ENCODE results near the gene FADS3. TPM values are rescaled to one million over a fixed set of nuclear protein-coding genes. Genes with fewer than 3 reads are reported as not detected.

Gene FADS3
- total and polyA plus RNA-seq, 2 of the 13 experiments (the other 11 are each of a cell fraction or from before 2014, with no cell fraction given), result 13.4 to 23.2 TPM

- TF ChIP-seq E2F1 (CRISPR knock-in tag; IDR thresholded peaks at IDR 0.05) (no peak), E2F2 (CRISPR knock-in tag; IDR thresholded peaks at IDR 0.05; ENCODE audit: borderline replicate concordance) (no peak), NFKB2 (CRISPR knock-in tag; IDR thresholded peaks at IDR 0.05; ENCODE audit: borderline replicate concordance) (no peak), PHB2 (IDR thresholded peaks at IDR 0.05; ENCODE audit: partially characterized antibody) (no peak), RFX3 (CRISPR knock-in tag; IDR thresholded peaks at IDR 0.05) (no peak), NR1H2 (CRISPR knock-in tag; IDR thresholded peaks at IDR 0.05; ENCODE audit: borderline replicate concordance, low read depth) (no peak), SMAD9 (CRISPR knock-in tag; IDR thresholded peaks at IDR 0.05) (no peak), NFATC3 (CRISPR knock-in tag; IDR thresholded peaks at IDR 0.05) (no peak), PITX1 (CRISPR knock-in tag; IDR thresholded peaks at IDR 0.05) (no peak), SNAPC4 (CRISPR knock-in tag; IDR thresholded peaks at IDR 0.05) (no peak), ARNTL (CRISPR knock-in tag; IDR thresholded peaks at IDR 0.05) (no peak), PAWR (CRISPR knock-in tag; IDR thresholded peaks at IDR 0.05; ENCODE audit: borderline replicate concordance) (no peak), ZNF567 (CRISPR knock-in tag; IDR thresholded peaks at IDR 0.05; ENCODE audit: borderline replicate concordance) (no peak), ZNF670 (CRISPR knock-in tag; IDR thresholded peaks at IDR 0.05; ENCODE audit: borderline replicate concordance) (no peak), NR2F1 (CRISPR knock-in tag; IDR thresholded peaks at IDR 0.05) (no peak), ZNF33A (CRISPR knock-in tag; IDR thresholded peaks at IDR 0.05; ENCODE audit: borderline replicate concordance) (no peak), ZNF614 (CRISPR knock-in tag; IDR thresholded peaks at IDR 0.05; ENCODE audit: borderline replicate concordance) (no peak)
These were observed 62.5 kb downstream of the FADS3 start (continued) for GRCh38 chr11:61828629-61829407.
